ENCODE results near the gene ABCB11. TPM values are rescaled to one million over a fixed set of nuclear protein-coding genes. Genes with fewer than 3 reads are reported as not detected.

The ABCB11 gene
- total RNA-seq, 1 experiment from 2014 or later = 1.3 TPM

GRCh38 chr2:168930242-168930641 lies 100.9 kb downstream of the ABCB11 start:
- CTCF ChIA-PET = no interaction called here
- no peak overlapping the region for H3K27ac Mint-ChIP-seq (ENCODE audit: unreplicated experiment)
- no peaks in the 10 kb centered on the region for H3K9me3 Mint-ChIP-seq (ENCODE audit: low read depth, unreplicated experiment)
- TF ChIP-seq, protein P1, sequence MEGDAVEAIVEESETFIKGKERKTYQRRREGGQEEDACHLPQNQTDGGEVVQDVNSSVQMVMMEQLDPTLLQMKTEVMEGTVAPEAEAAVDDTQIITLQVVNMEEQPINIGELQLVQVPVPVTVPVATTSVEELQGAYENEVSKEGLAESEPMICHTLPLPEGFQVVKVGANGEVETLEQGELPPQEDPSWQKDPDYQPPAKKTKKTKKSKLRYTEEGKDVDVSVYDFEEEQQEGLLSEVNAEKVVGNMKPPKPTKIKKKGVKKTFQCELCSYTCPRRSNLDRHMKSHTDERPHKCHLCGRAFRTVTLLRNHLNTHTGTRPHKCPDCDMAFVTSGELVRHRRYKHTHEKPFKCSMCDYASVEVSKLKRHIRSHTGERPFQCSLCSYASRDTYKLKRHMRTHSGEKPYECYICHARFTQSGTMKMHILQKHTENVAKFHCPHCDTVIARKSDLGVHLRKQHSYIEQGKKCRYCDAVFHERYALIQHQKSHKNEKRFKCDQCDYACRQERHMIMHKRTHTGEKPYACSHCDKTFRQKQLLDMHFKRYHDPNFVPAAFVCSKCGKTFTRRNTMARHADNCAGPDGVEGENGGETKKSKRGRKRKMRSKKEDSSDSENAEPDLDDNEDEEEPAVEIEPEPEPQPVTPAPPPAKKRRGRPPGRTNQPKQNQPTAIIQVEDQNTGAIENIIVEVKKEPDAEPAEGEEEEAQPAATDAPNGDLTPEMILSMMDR (IDR thresholded peaks at IDR 0.05; ENCODE audit: unreplicated experiment) = no peak
- no peaks in the 10 kb centered on the region for H3K27me3 Mint-ChIP-seq (ENCODE audit: unreplicated experiment)
- no peaks in the 10 kb centered on the region for H3K4me1 Mint-ChIP-seq (ENCODE audit: low read depth, unreplicated experiment)
- H3K36me3 Mint-ChIP-seq (ENCODE audit: insufficient read depth, unreplicated experiment) = no peaks in the 10 kb centered on the region
- no TSS peak for BruUV-seq (replicated peaks)
- DNase-seq = no peak
- intact Hi-C loops (cut with micrococcal nuclease; ENCODE audit: unreplicated experiment) = no loop called here
- H3K4me3 Mint-ChIP-seq (ENCODE audit: low read depth, unreplicated experiment) = no peak overlapping the region

GRCh38 chr2:168929031-168929430 lies 102.1 kb downstream of the ABCB11 start:
- H3K4me3 Mint-ChIP-seq (ENCODE audit: low read depth, unreplicated experiment) = no peak overlapping the region
- no peaks in the 10 kb centered on the region for H3K4me1 Mint-ChIP-seq (ENCODE audit: low read depth, unreplicated experiment)
- TF ChIP-seq, protein P1 (IDR thresholded peaks at IDR 0.05; ENCODE audit: unreplicated experiment) = no peak
- no TSS peak for BruUV-seq (replicated peaks)
- no peaks in the 10 kb centered on the region for H3K36me3 Mint-ChIP-seq (ENCODE audit: insufficient read depth, unreplicated experiment)
- no peaks in the 10 kb centered on the region for H3K27me3 Mint-ChIP-seq (ENCODE audit: unreplicated experiment)
- H3K27ac Mint-ChIP-seq (ENCODE audit: unreplicated experiment) = no peak overlapping the region
- no peaks in the 10 kb centered on the region for H3K9me3 Mint-ChIP-seq (ENCODE audit: low read depth, unreplicated experiment)
- intact Hi-C loops (cut with micrococcal nuclease; ENCODE audit: unreplicated experiment) = no loop called here
- CTCF ChIA-PET = no interaction called here
- no peak for DNase-seq

GRCh38 chr2:168928113-168928831 lies 102.9 kb downstream of the ABCB11 start:
- TF ChIP-seq, protein P1 (IDR thresholded peaks at IDR 0.05; ENCODE audit: unreplicated experiment) = no peak
- H3K36me3 Mint-ChIP-seq (ENCODE audit: insufficient read depth, unreplicated experiment) = no peaks in the 10 kb centered on the region
- intact Hi-C loops (cut with micrococcal nuclease; ENCODE audit: unreplicated experiment) = no loop called here

DNA sequence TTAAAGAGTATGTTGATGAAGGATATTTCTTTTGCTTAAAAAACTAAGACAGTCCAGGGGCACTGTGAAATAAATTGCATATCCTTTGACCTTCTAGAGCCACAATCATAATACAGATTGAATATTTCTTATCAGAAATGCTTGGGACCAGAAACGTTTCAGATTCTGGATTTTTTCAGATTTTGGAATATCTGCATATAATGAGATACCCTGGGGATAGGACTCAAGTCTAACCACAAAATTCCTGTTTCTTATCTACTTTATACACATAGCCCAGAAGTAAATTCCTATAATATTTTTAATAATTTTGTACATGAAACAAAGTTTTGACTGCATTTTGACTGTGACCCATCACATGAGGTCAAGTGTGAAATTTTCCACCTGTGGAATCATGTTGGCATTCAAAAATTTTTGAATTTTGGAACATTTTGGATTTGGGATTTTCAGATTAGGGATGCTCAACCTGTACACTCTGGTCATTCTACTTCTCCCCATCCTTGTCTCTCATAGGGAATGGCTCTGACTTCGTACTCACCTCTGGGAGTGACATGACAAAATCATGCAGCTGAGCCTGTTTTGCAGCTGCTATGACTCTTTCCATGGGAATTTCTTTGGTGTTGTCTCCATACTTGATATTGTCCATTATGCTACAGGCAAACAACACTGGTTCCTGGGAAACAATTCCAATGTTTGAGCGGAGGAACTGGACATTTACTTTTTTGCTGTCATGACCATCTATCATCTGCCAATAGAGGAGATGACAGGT lies 104.3 kb downstream of the ABCB11 start:
- Mint-ChIP-seq H3K27me3 (ENCODE audit: unreplicated experiment) (no peaks in the 10 kb centered on the region), H3K9me3 (ENCODE audit: low read depth, unreplicated experiment) (no peaks in the 10 kb centered on the region), H3K27ac (ENCODE audit: unreplicated experiment) (no peak overlapping the region), H3K4me3 (ENCODE audit: low read depth, unreplicated experiment) (no peak overlapping the region), H3K4me1 (ENCODE audit: low read depth, unreplicated experiment) (no peaks in the 10 kb centered on the region), H3K36me3 (ENCODE audit: insufficient read depth, unreplicated experiment) (no peaks in the 10 kb centered on the region)
- BruUV-seq (replicated peaks) = no TSS peak
- intact Hi-C loops (cut with micrococcal nuclease; ENCODE audit: unreplicated experiment) = no loop called here
- TF ChIP-seq, protein P1 (IDR thresholded peaks at IDR 0.05; ENCODE audit: unreplicated experiment) = no peak
- CTCF ChIA-PET = interaction anchor here (1.5 kb wide), 1 partner anchor 18 kb away, joined by 3 read pairs; no protein-coding TSS in a partner anchor
- DNase-seq = no peak

More at GRCh38 chr2:168928113-168928831, 102.9 kb downstream of the ABCB11 start:
- Mint-ChIP-seq H3K27me3 (ENCODE audit: unreplicated experiment) (no peaks in the 10 kb centered on the region), H3K4me1 (ENCODE audit: low read depth, unreplicated experiment) (no peaks in the 10 kb centered on the region), H3K4me3 (ENCODE audit: low read depth, unreplicated experiment) (no peak overlapping the region), H3K9me3 (ENCODE audit: low read depth, unreplicated experiment) (no peaks in the 10 kb centered on the region), H3K27ac (ENCODE audit: unreplicated experiment) (no peak overlapping the region)
- BruUV-seq (replicated peaks) = no TSS peak
- CTCF ChIA-PET = no interaction called here
- no peak for DNase-seq
